Karpas-422 (cell line): ENCODE measurements around the gene ADAMTS13. TPM values are rescaled to one million over a fixed set of nuclear protein-coding genes. Genes with fewer than 3 reads are reported as not detected.
A peak's percentile ranks its signal among the peaks of the same experiment; 100 is the strongest.

Experiments used
- DNase-seq: peaks from one replicate; pipeline ENCODE4 v3.0.0-alpha.2; 2015
- H2AFZ ChIP-seq: fragments of 200-600 bp; sonication (generic); 2 replicates; pipeline ENCODE4 v1.6.1; 2014; ENCODE audit warnings: antibody characterized with exemption, low read length, mixed read lengths
- H3K27ac ChIP-seq: fragments of 200-600 bp; sonication (generic); 2 replicates; pipeline ENCODE4 v1.5.1; 2014; ENCODE audit warnings: mild to moderate bottlenecking, low read length, moderate library complexity
- H3K27me3 ChIP-seq: fragments of 200-600 bp; sonication (generic); 2 replicates; pipeline ENCODE4 v1.6.1; 2014; ENCODE audit warnings: low read length, mixed read lengths
- H3K36me3 ChIP-seq: fragments of 200-600 bp; sonication (generic); 2 replicates; pipeline ENCODE4 v1.6.1; 2014; ENCODE audit warnings: low read length, mixed read lengths; ENCODE audit not compliant: insufficient read depth
- H3K4me1 ChIP-seq: fragments of 200-600 bp; sonication (generic); 2 replicates; pipeline ENCODE4 v1.6.1; 2014; ENCODE audit warnings: mild to moderate bottlenecking, low read length, mixed read lengths
- H3K4me2 ChIP-seq: fragments of 200-600 bp; sonication (generic); 2 replicates; pipeline ENCODE4 v1.6.1; 2014; ENCODE audit warnings: low read length, low read depth, mild to moderate bottlenecking; ENCODE audit not compliant: poor library complexity, severe bottlenecking
- H3K4me3 ChIP-seq: fragments of 200-600 bp; sonication (generic); 2 replicates; pipeline ENCODE4 v1.5.1; 2014; ENCODE audit warnings: mild to moderate bottlenecking, antibody characterized with exemption, low read length, mixed read lengths
- H3K79me2 ChIP-seq: fragments of 200-600 bp; sonication (generic); 2 replicates; pipeline ENCODE4 v1.6.1; 2014; ENCODE audit warnings: mild to moderate bottlenecking, low read length, mixed read lengths
- H3K9ac ChIP-seq: fragments of 200-600 bp; sonication (generic); 2 replicates; pipeline ENCODE4 v1.6.0; 2014; ENCODE audit warnings: low read length
- H3K9me2 ChIP-seq: fragments of 200-600 bp; sonication (generic), shearing (Covaris generic); replicated peaks from 2 replicates; pipeline ENCODE4 v1.6.0; 2014; ENCODE audit warnings: mild to moderate bottlenecking, low read length, moderate library complexity; ENCODE audit not compliant: insufficient read depth
- H3K9me3 ChIP-seq: fragments of 300-700, 200-600 bp; sonication (generic); 2 replicates; pipeline ENCODE4 v1.6.1; 2014; ENCODE audit warnings: low read length, mixed read lengths
- H4K20me1 ChIP-seq: fragments of 200-600 bp; sonication (generic); 2 replicates; pipeline ENCODE4 v1.6.1; 2014; ENCODE audit warnings: mild to moderate bottlenecking, antibody characterized with exemption, low read length, low read depth; ENCODE audit not compliant: insufficient read depth
- total RNA-seq: library from RNA; depleted of rRNA; stranded (reverse); fragments of >200 nt; shearing (Covaris generic); gene quantifications from 2 replicates; pipeline ENCODE4 v1.2.3, GENCODE V29; 2014; ENCODE audit warnings: low replicate concordance

The ADAMTS13 gene
- total RNA-seq, 1 experiment from 2014 or later = 0.34 TPM

- H3K27me3 ChIP-seq = no peaks in the 10 kb centered on the region
- H3K9me2 ChIP-seq = no peaks in the 10 kb centered on the region
- peaks cover 8% of the 10 kb centered on the region; the same call in 1 of the 2 replicates for H3K79me2 ChIP-seq
- H3K27ac ChIP-seq = no peak overlapping the region
- no peak overlapping the region for H2AFZ ChIP-seq
- DNase-seq = no peak
- H3K36me3 ChIP-seq = no peaks in the 10 kb centered on the region; the same call in 1 of the 2 replicates
- H3K4me2 ChIP-seq = no peak overlapping the region
- no peaks in the 10 kb centered on the region for H3K9me3 ChIP-seq
- H3K4me3 ChIP-seq = no peak overlapping the region
- H3K9ac ChIP-seq = no peak overlapping the region
- peaks cover 21% of the 10 kb centered on the region for H3K4me1 ChIP-seq
- H4K20me1 ChIP-seq = peaks cover 12% of the 10 kb centered on the region; the same call in 1 of the 2 replicates
Observed at GRCh38 chr9:133475292-133476012, 53.3 kb downstream of the ADAMTS13 start.

- no peaks in the 10 kb centered on the region for H3K27me3 ChIP-seq
- H3K79me2 ChIP-seq = peaks cover 8% of the 10 kb centered on the region; the same call in 1 of the 2 replicates
- H4K20me1 ChIP-seq = peaks cover 7% of the 10 kb centered on the region; the same call in 1 of the 2 replicates
- H2AFZ ChIP-seq = no peak overlapping the region
- H3K27ac ChIP-seq = no peak overlapping the region
- H3K4me1 ChIP-seq = peaks cover 21% of the 10 kb centered on the region
- no peaks in the 10 kb centered on the region; the same call in 1 of the 2 replicates for H3K36me3 ChIP-seq
- H3K4me2 ChIP-seq = no peak overlapping the region
- DNase-seq = no peak
- no peaks in the 10 kb centered on the region for H3K9me2 ChIP-seq
- no peak overlapping the region for H3K4me3 ChIP-seq
- H3K9me3 ChIP-seq = no peaks in the 10 kb centered on the region
- no peak overlapping the region for H3K9ac ChIP-seq
Observed at GRCh38 chr9:133476036-133476931, 54.1 kb downstream of the ADAMTS13 start.

DNA sequence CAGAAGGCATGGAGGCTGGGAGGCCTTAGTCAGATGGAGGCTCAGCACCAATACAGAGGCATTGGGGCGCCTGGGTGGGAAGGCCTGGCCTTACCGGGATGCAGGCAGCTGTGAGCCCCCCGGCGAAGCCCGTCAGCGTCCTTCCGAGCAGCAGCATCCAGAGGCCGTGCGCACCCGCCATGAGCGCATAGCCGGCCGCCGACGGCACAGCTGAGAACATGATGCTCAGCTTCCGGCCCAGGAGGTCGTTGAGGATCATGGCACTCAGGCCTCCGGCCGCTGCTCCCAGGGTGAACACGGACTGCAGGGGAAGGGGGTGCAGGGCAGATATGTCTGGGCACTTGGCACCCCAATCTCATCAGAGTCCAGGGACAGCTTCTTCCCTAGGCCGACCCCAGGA lies 54.8 kb downstream of the ADAMTS13 start:
- H3K36me3 ChIP-seq = no peaks in the 10 kb centered on the region; the same call in 1 of the 2 replicates
- no peaks in the 10 kb centered on the region for H3K9me3 ChIP-seq
- no peak for DNase-seq
- H3K79me2 ChIP-seq = peaks cover 8% of the 10 kb centered on the region; the same call in 1 of the 2 replicates
- H3K4me3 ChIP-seq = no peak overlapping the region
- peaks cover 21% of the 10 kb centered on the region for H3K4me1 ChIP-seq
- H3K27ac ChIP-seq = no peak overlapping the region
- H3K9me2 ChIP-seq = no peaks in the 10 kb centered on the region
- peaks cover 7% of the 10 kb centered on the region; the same call in 1 of the 2 replicates for H4K20me1 ChIP-seq
- H3K4me2 ChIP-seq = no peak overlapping the region
- H3K9ac ChIP-seq = no peak overlapping the region
- H2AFZ ChIP-seq = no peak overlapping the region
- no peaks in the 10 kb centered on the region for H3K27me3 ChIP-seq

GRCh38 chr9:133477461-133477860 lies 55.3 kb downstream of the ADAMTS13 start:
- Histone ChIP-seq H3K36me3 (no peaks in the 10 kb centered on the region; the same call in 1 of the 2 replicates), H3K9me3 (no peaks in the 10 kb centered on the region), H3K9me2 (no peaks in the 10 kb centered on the region), H2AFZ (no peak overlapping the region), H4K20me1 (peaks cover 7% of the 10 kb centered on the region; the same call in 1 of the 2 replicates), H3K79me2 (peaks cover 8% of the 10 kb centered on the region; the same call in 1 of the 2 replicates), H3K4me3 (peak overlapping the region; percentile 79; the same call in 1 of the 2 replicates), H3K4me2 (peak overlapping the region; percentile 80), H3K27ac (no peak overlapping the region; the same call in 1 of the 2 replicates), H3K4me1 (peaks cover 21% of the 10 kb centered on the region), H3K27me3 (no peaks in the 10 kb centered on the region), H3K9ac (peak overlapping the region; percentile 78; the same call in 1 of the 2 replicates)
- DNase-seq = no peak

DNA sequence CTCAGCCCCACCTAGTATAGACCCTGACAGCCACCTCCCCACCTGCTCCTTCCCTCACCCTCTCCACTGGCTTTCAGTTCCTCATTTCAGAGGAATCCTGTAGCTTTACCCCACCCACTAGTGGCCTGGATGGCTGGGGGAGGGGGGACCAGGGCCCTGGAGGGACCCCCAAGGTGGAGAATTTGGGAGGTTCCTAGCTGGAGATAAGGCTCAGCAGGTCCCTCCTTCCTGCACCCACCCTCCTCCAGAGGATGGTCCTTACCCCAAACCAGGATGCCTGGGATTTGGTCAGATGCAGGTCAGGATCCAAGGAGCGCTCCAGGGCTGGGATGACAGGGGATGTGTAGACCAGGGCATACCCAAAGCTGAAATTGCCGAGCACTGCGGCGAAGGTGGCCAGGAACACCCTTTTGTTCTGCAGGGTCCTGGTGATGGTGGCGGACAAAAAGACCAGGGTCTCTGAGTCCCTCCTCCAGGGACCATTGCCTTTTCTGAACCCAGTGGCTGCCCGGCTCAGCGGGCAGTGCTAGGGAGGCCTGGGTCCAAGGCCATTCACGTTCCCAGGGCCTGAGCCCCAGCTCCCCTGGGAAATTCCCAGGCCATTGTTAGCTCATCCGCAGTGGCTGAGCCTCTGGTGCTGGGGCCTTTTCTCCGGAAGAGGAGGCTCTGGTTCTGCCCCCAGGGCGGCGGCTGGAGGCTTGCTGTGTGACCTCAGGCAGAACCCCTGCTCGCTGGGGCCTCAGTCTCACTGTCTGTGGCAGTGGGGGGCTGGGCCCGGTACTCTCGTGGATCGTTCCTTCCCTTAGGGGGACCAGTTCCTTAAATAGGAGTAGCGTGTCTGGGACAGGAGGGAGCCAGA lies 56.1 kb downstream of the ADAMTS13 start:
- no peaks in the 10 kb centered on the region; the same call in 1 of the 2 replicates for H3K36me3 ChIP-seq
- H3K4me2 ChIP-seq = peak overlapping the region; percentile 80
- H2AFZ ChIP-seq = no peak overlapping the region; the same call in 1 of the 2 replicates
- H3K4me1 ChIP-seq = peaks cover 21% of the 10 kb centered on the region
- peaks cover 7% of the 10 kb centered on the region; the same call in 1 of the 2 replicates for H4K20me1 ChIP-seq
- no peaks in the 10 kb centered on the region for H3K9me2 ChIP-seq
- H3K27me3 ChIP-seq = no peaks in the 10 kb centered on the region
- H3K9me3 ChIP-seq = no peaks in the 10 kb centered on the region
- peaks cover 8% of the 10 kb centered on the region; the same call in 1 of the 2 replicates for H3K79me2 ChIP-seq
- peak overlapping the region; percentile 66 for H3K27ac ChIP-seq
- H3K4me3 ChIP-seq = peak overlapping the region; percentile 79
- DNase-seq = peak; percentile 82
- H3K9ac ChIP-seq = peak overlapping the region; percentile 78

DNA sequence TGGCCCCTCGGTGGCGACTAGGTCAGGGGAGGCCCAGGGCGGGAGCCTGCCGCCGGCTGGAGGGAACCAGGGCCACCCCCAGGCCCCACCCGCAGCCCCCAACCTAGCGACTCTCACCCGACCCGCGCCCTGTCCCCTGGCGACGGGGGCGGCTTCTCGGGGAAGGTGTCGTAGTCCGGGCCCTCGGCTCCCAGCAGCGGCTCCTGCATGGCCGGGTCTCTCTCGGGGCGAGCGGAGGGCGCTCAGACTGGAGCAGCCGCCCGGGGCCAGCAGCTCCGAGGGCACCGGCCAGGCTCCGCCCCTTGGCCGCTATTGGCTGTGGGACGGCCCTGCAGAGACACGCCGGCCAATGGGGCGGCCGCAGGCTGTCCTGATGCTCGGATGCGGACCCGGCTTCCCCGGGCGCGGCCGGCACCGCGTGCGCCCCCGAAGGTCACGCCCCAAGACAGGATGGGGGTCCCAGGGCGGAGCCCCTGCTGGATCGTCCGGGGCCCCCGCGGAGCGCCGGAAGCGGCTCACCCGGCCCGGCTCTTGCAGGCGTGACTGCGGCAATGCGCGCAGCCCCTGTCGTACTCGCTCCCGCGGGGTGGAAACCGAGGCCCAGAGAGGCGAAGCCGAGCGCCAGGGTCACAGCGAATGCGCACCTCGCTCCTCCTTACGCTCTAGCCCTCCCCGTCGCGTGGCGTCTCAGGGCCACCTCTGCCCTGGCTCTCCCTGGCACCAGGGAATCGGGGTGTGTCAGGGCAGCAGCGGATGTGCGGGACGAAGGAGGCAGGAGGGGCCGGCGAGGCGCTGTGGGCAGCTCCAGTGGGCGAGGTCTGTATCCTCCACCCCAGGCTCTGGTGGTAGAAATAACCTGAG lies 56.9 kb downstream of the ADAMTS13 start, which contains the start of gene SLC2A6:
Gene SLC2A6 (minus strand): TSS at position 249 of the 861 bp plus-strand sequence. CDS start 40 bp downstream, at position 209.
- Histone ChIP-seq H3K27ac (peak within 1 kb of the TSS; percentile 66), H3K4me1 (peaks cover 21% of the 10 kb centered on the region), H3K4me2 (peak within 1 kb of the TSS; percentile 80), H4K20me1 (peaks cover 7% of the 10 kb centered on the region; the same call in 1 of the 2 replicates), H3K9me2 (no peaks in the 10 kb centered on the region), H3K4me3 (peak within 1 kb of the TSS; percentile 79), H3K27me3 (no peaks in the 10 kb centered on the region), H3K36me3 (no peaks in the 10 kb centered on the region; the same call in 1 of the 2 replicates), H3K9me3 (no peaks in the 10 kb centered on the region), H2AFZ (peak within 1 kb of the TSS; percentile 98), H3K9ac (peak within 1 kb of the TSS; percentile 78), H3K79me2 (peaks cover 8% of the 10 kb centered on the region; the same call in 1 of the 2 replicates)
- DNase-seq = peak; percentile 96

DNA sequence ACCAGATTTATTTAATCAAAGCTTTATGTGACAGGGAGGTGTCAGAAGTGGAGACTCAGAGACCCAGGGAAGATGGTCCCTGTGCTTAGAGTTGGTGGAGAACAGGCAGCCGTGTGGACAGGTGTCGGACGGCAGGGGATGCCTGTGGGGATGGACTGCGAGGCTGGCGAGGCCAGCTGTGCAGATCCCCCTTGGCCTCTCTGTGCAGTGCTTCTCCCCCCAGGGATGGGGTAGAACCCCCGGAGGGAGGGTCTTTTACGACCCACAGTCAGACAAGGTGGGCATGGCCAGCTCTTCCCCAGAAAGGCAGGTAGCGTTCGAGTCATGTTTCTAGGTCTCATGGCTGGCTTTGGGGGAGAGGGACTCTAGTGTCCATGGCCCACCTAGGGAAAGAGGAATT lies 61.4 kb downstream of the ADAMTS13 start:
- DNase-seq = no peak
- Histone ChIP-seq H3K36me3 (no peaks in the 10 kb centered on the region), H2AFZ (no peak overlapping the region), H3K4me3 (no peak overlapping the region), H3K9me3 (no peaks in the 10 kb centered on the region), H3K9ac (no peak overlapping the region), H3K9me2 (no peaks in the 10 kb centered on the region), H3K4me2 (no peak overlapping the region), H3K27me3 (no peaks in the 10 kb centered on the region), H4K20me1 (no peaks in the 10 kb centered on the region), H3K79me2 (peaks cover under 1% of the 10 kb centered on the region; the same call in 1 of the 2 replicates), H3K27ac (no peak overlapping the region), H3K4me1 (peaks cover 18% of the 10 kb centered on the region)
